Fibroblast of lung (primary cell): Measurements from ENCODE around the gene PMF1. TPM values are rescaled to one million over a fixed set of nuclear protein-coding genes. Genes with fewer than 3 reads are reported as not detected.

ENCODE experiments used
- DNase-seq, 2 donors: peaks; one replicate each; pipeline versions ENCODE4 v3.0.0 to v3.0.0-alpha.2; 2010; ENCODE audit warnings: low read depth in 2 of 2
- H2AFZ ChIP-seq: 2 replicates; pipeline ENCODE4 v1.5.1; 2012; ENCODE audit warnings: low read length, control low read depth, inconsistent platforms
- H3K27ac ChIP-seq: 2 replicates; pipeline ENCODE4 v1.5.1; 2011; ENCODE audit warnings: low read length, control low read depth; ENCODE audit not compliant: insufficient read depth
- H3K27me3 ChIP-seq: 2 replicates; pipeline ENCODE4 v1.5.1; 2011; ENCODE audit warnings: mild to moderate bottlenecking, low read length; ENCODE audit not compliant: control insufficient read depth, insufficient read depth
- H3K36me3 ChIP-seq: 2 replicates; pipeline ENCODE4 v1.5.1; 2011; ENCODE audit warnings: low read length; ENCODE audit not compliant: control insufficient read depth, insufficient read depth
- H3K4me1 ChIP-seq: 2 replicates; pipeline ENCODE4 v1.5.1; 2011; ENCODE audit warnings: low read length; ENCODE audit not compliant: control insufficient read depth, insufficient read depth; ENCODE audit errors: extremely low read depth
- H3K4me2 ChIP-seq: 2 replicates; pipeline ENCODE4 v1.5.1; 2011; ENCODE audit warnings: low read length, control low read depth; ENCODE audit not compliant: insufficient read depth; ENCODE audit errors: extremely low read depth
- H3K4me3 ChIP-seq, 4 experiments: fragments of 200-600 bp in 1 of 4; sonication (generic) in 1 of 4; replicated peaks in 1 of 4; 2 replicates each; pipeline ENCODE4 v1.5.1; 2011 to 2016; ENCODE audit warnings: low read length in 4 of 4, low read depth in 3 of 4, mild to moderate bottlenecking in 3 of 4, control low read depth in 2 of 4, inconsistent platforms in 1 of 4, mixed read lengths in 1 of 4; ENCODE audit not compliant: insufficient read depth in 1 of 4; ENCODE audit errors: control extremely low read depth in 1 of 4
- H3K79me2 ChIP-seq: 2 replicates; pipeline ENCODE4 v1.5.1; 2012; ENCODE audit warnings: mild to moderate bottlenecking, low read length, inconsistent platforms; ENCODE audit not compliant: control insufficient read depth, insufficient read depth
- H3K9ac ChIP-seq: 2 replicates; pipeline ENCODE4 v1.5.1; 2011; ENCODE audit warnings: mild to moderate bottlenecking, low read length, control low read depth; ENCODE audit not compliant: insufficient read depth
- H3K9me3 ChIP-seq: 2 replicates; pipeline ENCODE4 v1.5.1; 2012; ENCODE audit warnings: low read depth, low read length; ENCODE audit not compliant: control insufficient read depth, insufficient read depth
- H4K20me1 ChIP-seq: 2 replicates; pipeline ENCODE4 v1.5.1; 2011; ENCODE audit warnings: low read length; ENCODE audit not compliant: control insufficient read depth, insufficient read depth; ENCODE audit errors: extremely low read depth
- EZH2 ChIP-seq: IDR thresholded peaks from 2 replicates; pipeline ENCODE4 v1.5.1; 2012; ENCODE audit warnings: low read length, control low read depth, mild to moderate bottlenecking; ENCODE audit errors: missing control alignments
- polyA plus RNA-seq, 2 donors: library from polyadenylated mRNA; depleted of rRNA in 1 of 2; stranded (reverse) in 1 of 2; unstranded in 1 of 2; fragments of >200 nt; gene quantifications; 2 replicates each; pipeline ENCODE4 v1.2.1, GENCODE V29; 2011 to 2012; ENCODE audit warnings: missing spikeins in 1 of 2
- total RNA-seq: library from RNA; depleted of rRNA; stranded (reverse); fragments of >200 nt; gene quantifications from 2 replicates; pipeline ENCODE4 v1.2.1, GENCODE V29; 2014
- TF ChIP-seq, protein P1 (sequence below), 2 donors: IDR thresholded peaks in 1 of 2; conservative IDR thresholded peaks in 1 of 2; 1 replicate in 1 of 2; 2 replicates in 1 of 2; pipeline ENCODE4 v1.5.1; 2011 to 2012; ENCODE audit warnings: low read length in 2 of 2, control low read depth in 1 of 2, inconsistent platforms in 1 of 2, low read depth in 1 of 2, mild to moderate bottlenecking in 1 of 2

The PMF1 gene
- total and polyA plus RNA-seq, 2 donors (not counting 1 experiment from before 2014, with no cell fraction given) = 24.1 to 46.8 TPM

DNA sequence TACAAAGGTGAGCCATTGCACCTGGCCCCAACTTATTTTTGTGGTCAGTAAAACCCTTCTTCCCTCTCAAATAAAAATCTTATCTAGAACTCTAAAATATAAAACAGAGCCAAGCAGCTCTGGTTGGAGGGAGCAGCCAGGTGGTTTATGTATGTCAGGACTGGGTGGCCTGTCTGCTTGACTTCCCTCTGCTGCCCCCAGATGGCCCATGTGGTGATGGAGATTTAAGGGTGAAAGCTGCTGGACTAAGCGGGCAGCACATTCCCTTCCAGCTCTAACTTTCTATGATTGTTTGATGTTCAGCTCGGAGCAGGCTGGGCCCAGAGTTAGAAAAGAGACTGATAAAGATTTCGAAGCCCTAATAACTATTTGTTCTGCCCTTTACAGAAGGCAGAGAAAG, 47.0 kb downstream of the PMF1 start:
- Histone ChIP-seq H3K9ac (no peak overlapping the region), H3K4me2 (no peak overlapping the region), H2AFZ (no peak overlapping the region), H3K79me2 (no peaks in the 10 kb centered on the region), H4K20me1 (peaks cover 2% of the 10 kb centered on the region), H3K4me3 (no peak overlapping the region), H3K4me1 (peaks cover 11% of the 10 kb centered on the region), H3K27ac (no peak overlapping the region), H3K9me3 (no peaks in the 10 kb centered on the region), H3K36me3 (peaks cover 35% of the 10 kb centered on the region), H3K27me3 (no peaks in the 10 kb centered on the region)
- no peak for TF ChIP-seq EZH2
- TF ChIP-seq, protein P1, sequence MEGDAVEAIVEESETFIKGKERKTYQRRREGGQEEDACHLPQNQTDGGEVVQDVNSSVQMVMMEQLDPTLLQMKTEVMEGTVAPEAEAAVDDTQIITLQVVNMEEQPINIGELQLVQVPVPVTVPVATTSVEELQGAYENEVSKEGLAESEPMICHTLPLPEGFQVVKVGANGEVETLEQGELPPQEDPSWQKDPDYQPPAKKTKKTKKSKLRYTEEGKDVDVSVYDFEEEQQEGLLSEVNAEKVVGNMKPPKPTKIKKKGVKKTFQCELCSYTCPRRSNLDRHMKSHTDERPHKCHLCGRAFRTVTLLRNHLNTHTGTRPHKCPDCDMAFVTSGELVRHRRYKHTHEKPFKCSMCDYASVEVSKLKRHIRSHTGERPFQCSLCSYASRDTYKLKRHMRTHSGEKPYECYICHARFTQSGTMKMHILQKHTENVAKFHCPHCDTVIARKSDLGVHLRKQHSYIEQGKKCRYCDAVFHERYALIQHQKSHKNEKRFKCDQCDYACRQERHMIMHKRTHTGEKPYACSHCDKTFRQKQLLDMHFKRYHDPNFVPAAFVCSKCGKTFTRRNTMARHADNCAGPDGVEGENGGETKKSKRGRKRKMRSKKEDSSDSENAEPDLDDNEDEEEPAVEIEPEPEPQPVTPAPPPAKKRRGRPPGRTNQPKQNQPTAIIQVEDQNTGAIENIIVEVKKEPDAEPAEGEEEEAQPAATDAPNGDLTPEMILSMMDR (conservative IDR thresholded peaks at IDR 0.05 in 1 of 2, IDR thresholded peaks at IDR 0.05 in 1 of 2; ENCODE audit: low read depth in 1 of 2, low read length in 2 of 2) = peak in 1 of 2 donors; percentile 22
- no peak for DNase-seq

DNA sequence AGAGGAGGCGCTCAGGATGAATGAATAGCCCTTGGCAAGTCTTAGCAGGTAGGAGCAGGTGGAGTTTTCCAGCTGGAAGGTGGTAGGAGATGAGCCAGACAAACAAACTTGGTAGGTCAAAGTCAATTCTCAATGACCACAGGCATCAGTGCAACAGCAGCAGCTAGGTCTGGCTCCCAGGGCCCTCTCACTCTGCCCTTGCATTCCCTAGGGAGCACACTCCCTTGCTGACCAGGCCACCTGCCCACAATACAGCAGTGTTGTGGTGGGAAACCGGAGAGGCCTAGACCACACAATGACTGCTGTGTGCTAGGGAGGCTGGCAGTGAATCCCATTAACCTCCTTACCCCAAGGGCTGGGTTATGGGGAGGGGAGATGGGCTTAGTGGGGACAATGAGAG, 48.1 kb downstream of the PMF1 start:
- Histone ChIP-seq H3K9ac (no peak overlapping the region), H3K36me3 (peaks cover 41% of the 10 kb centered on the region)

GRCh38 chr1:156262461-156263287, 49.9 kb downstream of the PMF1 start:
- Histone ChIP-seq H3K9me3 (no peaks in the 10 kb centered on the region), H3K4me1 (peaks cover 11% of the 10 kb centered on the region), H3K27me3 (no peaks in the 10 kb centered on the region), H3K4me2 (peak overlapping the region; percentile 35), H3K36me3 (peaks cover 50% of the 10 kb centered on the region), H2AFZ (no peak overlapping the region), H3K9ac (no peak overlapping the region), H3K79me2 (no peaks in the 10 kb centered on the region), H3K27ac (peak overlapping the region; percentile 69), H3K4me3 (no peak overlapping the region), H4K20me1 (peaks cover 2% of the 10 kb centered on the region)
- DNase-seq = peak; percentile 58 to 94
- TF ChIP-seq, protein P1 (conservative IDR thresholded peaks at IDR 0.05 in 1 of 2, IDR thresholded peaks at IDR 0.05 in 1 of 2; ENCODE audit: low read depth in 1 of 2, low read length in 2 of 2) = no peak
- no peak for TF ChIP-seq EZH2

More for the DNA sequence above, 48.1 kb downstream of the PMF1 start:
- Histone ChIP-seq H3K79me2 (no peaks in the 10 kb centered on the region), H3K27ac (no peak overlapping the region), H3K4me1 (peaks cover 11% of the 10 kb centered on the region), H3K9me3 (no peaks in the 10 kb centered on the region), H3K4me3 (no peak overlapping the region), H3K27me3 (no peaks in the 10 kb centered on the region), H3K4me2 (no peak overlapping the region), H2AFZ (no peak overlapping the region), H4K20me1 (peaks cover 2% of the 10 kb centered on the region)
- no peak for DNase-seq
- no peak for TF ChIP-seq EZH2
- TF ChIP-seq, protein P1 (conservative IDR thresholded peaks at IDR 0.05 in 1 of 2, IDR thresholded peaks at IDR 0.05 in 1 of 2; ENCODE audit: low read depth in 1 of 2, low read length in 2 of 2) = no peak
